A549 (cell line): ENCODE data around the gene ENTPD7.

Experiments used
- CEBPB ChIP-seq, 2 experiments: fragments of >200 bp in 1 of 2; sonication (Bioruptor Twin) in 1 of 2; formaldehyde crosslinking in 1 of 2; IDR thresholded peaks; 2 replicates each; pipeline ENCODE4 v1.6.1; 2012 to 2016
- CTCF ChIP-seq: fragments of >200 bp; sonication (Bioruptor Twin); formaldehyde crosslinking; IDR thresholded peaks from 3 replicates; pipeline ENCODE4 v1.5.1; 2016
- PHF8 ChIP-seq: fragments of 200-600 bp; sonication (generic); IDR thresholded peaks from 2 replicates; pipeline ENCODE4 v1.6.1; 2016; ENCODE audit warnings: low read depth, mild to moderate bottlenecking, antibody characterized with exemption, moderate library complexity, borderline replicate concordance
- RFX5 ChIP-seq: fragments of 450-650 bp; IDR thresholded peaks from 2 replicates; pipeline ENCODE4 v1.7.1; 2014; ENCODE audit warnings: antibody characterized with exemption, mild to moderate bottlenecking, moderate library complexity
- RNF2 ChIP-seq: fragments of 200-600 bp; sonication (generic); IDR thresholded peaks from 2 replicates; pipeline ENCODE4 v1.6.1; 2016; ENCODE audit warnings: low read depth, mild to moderate bottlenecking, antibody characterized with exemption, moderate library complexity, borderline replicate concordance

GRCh38 chr10:99709480-99710229 is 50.3 kb downstream of the ENTPD7 start:
- no peak for TF ChIP-seq CEBPB (IDR thresholded peaks at IDR 0.05)
- TF ChIP-seq PHF8, result no peak
- TF ChIP-seq CTCF, result no peak
- no peak for TF ChIP-seq RFX5
- TF ChIP-seq RNF2, result no peak
